WTC11 (cell line): ENCODE results near the gene DPP10.

Source experiments
- ATF3 ChIP-seq: sonication (generic); formaldehyde crosslinking; conservative IDR thresholded peaks from 2 replicates; pipeline ENCODE4 v1.8.1; 2022; ENCODE audit warnings: mild to moderate bottlenecking, missing genetic modification reagents
- CBFB ChIP-seq: sonication (generic); formaldehyde crosslinking; IDR thresholded peaks from 2 replicates; pipeline ENCODE4 v1.8.1; 2022; ENCODE audit warnings: mild to moderate bottlenecking, low read depth, missing genetic modification reagents
- CREB1 ChIP-seq: sonication (generic); formaldehyde crosslinking; IDR thresholded peaks from 2 replicates; pipeline ENCODE4 v1.8.0; 2023; ENCODE audit warnings: mild to moderate bottlenecking, missing genetic modification reagents
- CTCF ChIP-seq: fragments of 200-600 bp; IDR thresholded peaks from 2 replicates; pipeline ENCODE4 v1.8.0; 2022; ENCODE audit warnings: antibody characterized with exemption
- ERG ChIP-seq: fragments of 250-450 bp; sonication (Bioruptor Pico); IDR thresholded peaks from 2 replicates; pipeline ENCODE4 v1.8.0; 2021; ENCODE audit warnings: mild to moderate bottlenecking
- MLX ChIP-seq: sonication (generic); formaldehyde crosslinking; IDR thresholded peaks from 2 replicates; pipeline ENCODE4 v1.8.1; 2023; ENCODE audit warnings: mild to moderate bottlenecking, missing genetic modification reagents, moderate library complexity
- MXD4 ChIP-seq: fragments of 250-450 bp; sonication (Bioruptor Pico); IDR thresholded peaks from 2 replicates; pipeline ENCODE4 v1.8.0; 2021; ENCODE audit warnings: mild to moderate bottlenecking, moderate library complexity, borderline replicate concordance
- RORB ChIP-seq: fragments of 250-450 bp; sonication (Bioruptor Pico); IDR thresholded peaks from 2 replicates; pipeline ENCODE4 v1.9.0; 2021; ENCODE audit warnings: mild to moderate bottlenecking
- SP1 ChIP-seq: sonication (generic); formaldehyde crosslinking; conservative IDR thresholded peaks from 2 replicates; pipeline ENCODE4 v1.8.1; 2022; ENCODE audit warnings: missing genetic modification reagents
- ZNF232 ChIP-seq: sonication (generic); formaldehyde crosslinking; IDR thresholded peaks from 2 replicates; pipeline ENCODE4 v1.8.0; 2022; ENCODE audit warnings: mild to moderate bottlenecking, missing genetic modification reagents

DNA sequence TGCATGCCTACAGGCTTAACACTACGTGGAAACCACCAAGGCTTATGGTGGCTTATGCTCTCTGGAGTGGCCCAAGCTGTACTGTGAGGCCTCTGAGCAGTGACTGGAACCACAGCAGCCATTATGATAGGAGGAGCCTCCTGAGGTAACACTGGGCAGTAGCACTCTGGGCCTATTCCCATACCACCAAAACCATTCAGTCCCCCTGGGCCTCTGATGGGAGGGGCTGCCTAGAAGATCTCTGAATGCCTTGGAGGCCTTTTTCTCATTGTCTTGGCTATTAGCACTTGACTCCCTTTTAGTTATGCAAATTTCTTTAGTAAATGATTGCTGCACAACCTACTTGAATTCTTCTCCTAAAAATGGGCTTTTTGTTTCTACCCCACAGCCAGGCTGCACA lies 985.0 kb downstream of the DPP10 start:
- no peak for TF ChIP-seq CTCF
- TF ChIP-seq ERG (CRISPR knock-in tag): no peak
- no peak for TF ChIP-seq SP1 (CRISPR knock-in tag)
- TF ChIP-seq MXD4 (CRISPR knock-in tag): no peak
- no peak for TF ChIP-seq ZNF232
- TF ChIP-seq CREB1 (CRISPR knock-in tag): no peak
- TF ChIP-seq RORB: no peak
- TF ChIP-seq ATF3 (CRISPR knock-in tag): no peak
- TF ChIP-seq CBFB (CRISPR knock-in tag): no peak
- TF ChIP-seq MLX: no peak
